ENCODE measurements around the gene PLCH1. TPM values are rescaled to one million over a fixed set of nuclear protein-coding genes. Genes with fewer than 3 reads are reported as not detected.

PLCH1 gene
- total RNA-seq, 1 donor, result 11.7 TPM

GRCh38 chr3:155760653-155761052, 15.8 kb upstream of the PLCH1 start:
- DNase-seq (ENCODE audit: low read depth), result no peak
- no peak for TF ChIP-seq CTCF (IDR thresholded peaks at IDR 0.05; ENCODE audit: insufficient read depth, low read depth, low read length)
- H3K4me3 ChIP-seq (ENCODE audit: low read depth, low read length), result no peak overlapping the region

DNA sequence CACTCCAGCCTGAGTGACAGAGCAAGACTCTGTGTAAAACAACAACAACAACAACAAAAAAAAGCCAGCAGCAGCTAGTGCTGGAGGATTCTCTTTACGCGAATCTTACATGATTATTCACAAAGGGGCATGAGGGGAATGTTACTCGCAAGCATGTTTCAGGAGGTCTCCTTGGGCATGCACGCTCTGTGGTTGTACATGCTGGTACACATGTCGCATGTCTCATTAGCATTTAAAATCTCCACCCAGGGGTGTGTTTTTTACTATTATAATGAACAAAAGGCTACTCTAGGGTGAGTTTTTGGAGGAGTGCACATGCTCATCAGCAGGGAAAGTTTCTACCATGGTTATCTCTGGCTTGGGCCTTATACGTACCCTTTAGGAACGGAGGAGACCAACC, 12.7 kb upstream of the PLCH1 start:
- no peak overlapping the region for H3K4me3 ChIP-seq (ENCODE audit: low read depth, low read length)
- no peak for TF ChIP-seq CTCF (IDR thresholded peaks at IDR 0.05; ENCODE audit: insufficient read depth, low read depth, low read length)
- no peak for DNase-seq (ENCODE audit: low read depth)

DNA sequence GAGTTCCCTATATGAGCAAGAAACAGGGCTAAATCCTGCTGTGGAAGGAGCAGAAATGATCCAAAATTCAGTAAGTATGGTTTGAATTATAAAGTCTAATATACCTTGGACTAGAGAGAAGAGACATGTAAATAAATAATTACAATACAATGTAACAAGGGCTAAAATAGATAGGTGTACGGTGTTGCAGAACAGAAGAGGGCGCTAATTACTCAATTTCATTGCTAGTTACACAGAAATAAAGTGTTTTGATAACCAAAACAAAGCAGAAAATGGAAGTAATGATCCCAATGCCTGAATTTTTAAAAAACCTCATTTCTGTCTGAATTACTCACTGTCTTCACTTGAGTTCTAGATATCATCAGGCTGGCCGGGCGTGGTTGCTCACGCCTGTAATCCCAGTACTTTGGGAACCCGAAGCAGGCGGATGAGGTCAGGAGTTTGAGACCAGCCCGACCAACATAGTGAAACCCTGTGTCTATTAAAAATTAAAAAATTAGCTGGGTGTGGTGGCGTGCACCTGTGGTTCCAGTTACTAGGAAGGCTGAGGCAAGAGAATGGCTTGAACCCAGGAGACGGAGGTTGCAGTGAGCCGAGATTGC, 8.3 kb upstream of the PLCH1 start:
- no peak overlapping the region for H3K4me3 ChIP-seq (ENCODE audit: low read depth, low read length)
- peak; percentile 41 for TF ChIP-seq CTCF (IDR thresholded peaks at IDR 0.05; ENCODE audit: insufficient read depth, low read depth, low read length)
- peak; percentile 53 for DNase-seq (ENCODE audit: low read depth)

DNA sequence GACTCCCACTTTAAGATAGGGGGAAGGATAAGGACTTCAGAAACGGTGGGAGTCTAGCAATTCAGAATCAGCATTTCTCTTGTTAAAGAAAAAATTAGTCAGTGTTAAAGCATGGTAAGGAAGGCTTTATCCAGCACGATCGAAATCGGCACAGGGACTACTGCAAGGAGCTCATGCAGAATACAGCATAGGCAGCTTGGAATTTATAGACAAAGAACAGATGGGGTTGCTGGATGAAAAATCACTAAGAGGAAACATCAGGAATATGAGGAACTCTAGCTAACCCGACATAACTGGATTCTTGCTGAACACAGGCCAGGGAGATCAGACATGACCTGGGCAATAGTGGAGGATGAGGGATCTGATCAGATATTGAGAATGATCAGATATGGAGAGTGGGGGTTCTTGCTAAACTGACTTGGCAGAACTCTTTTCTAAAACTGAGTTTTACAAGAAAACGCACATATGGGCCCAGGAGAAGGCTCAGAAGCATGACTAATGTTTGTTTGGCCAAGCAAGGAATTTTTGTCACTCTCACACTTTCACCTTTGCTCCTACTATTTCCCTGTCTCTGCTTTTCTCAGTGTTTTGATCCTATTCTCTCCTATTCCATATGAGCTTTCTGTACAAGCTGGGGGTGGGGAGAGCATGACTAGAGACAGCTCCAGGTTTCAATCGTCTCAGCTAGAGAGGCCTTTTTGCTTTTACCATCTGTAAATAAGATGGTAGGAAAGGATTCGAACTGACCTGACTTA, 3.9 kb upstream of the PLCH1 start:
- TF ChIP-seq CTCF (IDR thresholded peaks at IDR 0.05; ENCODE audit: insufficient read depth, low read depth, low read length), result no peak
- peak; percentile 19 for DNase-seq (ENCODE audit: low read depth)
- H3K4me3 ChIP-seq (ENCODE audit: low read depth, low read length), result no peak overlapping the region

GRCh38 chr3:155747946-155748290, 3.0 kb upstream of the PLCH1 start:
- DNase-seq (ENCODE audit: low read depth), result no peak
- TF ChIP-seq CTCF (IDR thresholded peaks at IDR 0.05; ENCODE audit: insufficient read depth, low read depth, low read length), result no peak
- H3K4me3 ChIP-seq (ENCODE audit: low read depth, low read length), result no peak overlapping the region

GRCh38 chr3:155747286-155747945, 2.5 kb upstream of the PLCH1 start:
- no peak for TF ChIP-seq CTCF (IDR thresholded peaks at IDR 0.05; ENCODE audit: insufficient read depth, low read depth, low read length)
- DNase-seq (ENCODE audit: low read depth), result no peak
- no peak overlapping the region for H3K4me3 ChIP-seq (ENCODE audit: low read depth, low read length)
